ENCODE measurements around the gene ZNF710. TPM values are rescaled to one million over a fixed set of nuclear protein-coding genes. Genes with fewer than 3 reads are reported as not detected.
A peak's percentile ranks its signal among the peaks of the same experiment; 100 is the strongest.
"Not testable (repeated sequence)": the region's sequence is repeated elsewhere in the genome, so short reads cannot be mapped to it uniquely, and the experiment has no call there.

Gene ZNF710
- polyA plus RNA-seq (ENCODE audit: insufficient read length): 15.7 TPM

DNA sequence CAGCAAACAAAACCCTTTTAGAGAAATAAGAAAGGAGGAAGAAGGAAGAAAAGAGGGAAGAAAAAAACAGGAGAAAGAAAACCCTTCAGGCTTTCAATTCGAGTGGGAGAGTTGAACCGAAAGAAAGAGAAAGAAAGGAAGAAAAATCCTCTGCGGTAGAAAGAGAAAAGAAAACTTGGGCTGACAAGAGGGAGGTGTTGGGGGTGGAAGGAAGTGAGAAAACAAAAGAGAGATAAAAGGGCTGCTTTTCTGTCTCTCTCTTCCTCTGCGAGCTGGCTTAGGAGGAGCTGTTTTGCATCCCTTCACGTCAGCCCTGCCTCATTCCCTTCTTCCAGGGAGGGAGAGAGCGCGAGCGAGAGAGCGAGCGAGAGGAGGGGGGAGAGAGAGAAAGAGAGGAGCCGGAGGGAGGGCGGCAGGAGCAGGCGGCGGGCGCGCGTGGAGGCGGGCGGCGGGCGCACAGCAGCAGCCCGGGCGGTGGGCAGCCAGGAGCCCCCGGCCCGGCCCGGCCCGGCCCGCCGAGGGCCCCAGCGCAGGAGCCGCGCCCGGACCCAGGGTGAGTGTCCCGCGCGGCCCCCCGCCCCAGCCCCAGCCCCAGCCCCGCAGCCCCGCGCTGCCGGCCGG lies at the start of gene ZNF710:
TSS of gene ZNF710 (plus strand) at position 263 of the 621 bp plus-strand sequence. CDS start 65,814 bp downstream, outside the sequence.
- DNase-seq: peak; percentile 85

DNA sequence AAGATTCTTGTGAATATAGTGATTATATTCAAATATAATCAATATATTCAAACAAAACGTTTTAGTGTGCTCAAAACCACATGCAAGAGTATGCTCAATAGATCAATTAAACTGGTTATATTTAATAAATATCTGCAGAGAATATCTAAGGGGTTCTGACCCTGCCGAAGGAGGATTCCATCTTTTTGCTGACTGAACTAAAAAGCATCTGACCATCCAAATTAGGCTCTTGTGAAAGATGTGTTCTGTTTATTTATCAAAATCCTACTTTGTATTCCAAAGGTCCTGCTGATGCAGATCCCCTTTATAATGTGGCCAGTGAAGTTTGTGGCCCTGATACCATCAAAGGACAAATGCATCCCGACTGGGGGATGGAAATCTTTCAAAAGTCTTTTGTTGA lies 46.6 kb upstream of the ZNF710 start:
- DNase-seq: no peak

DNA sequence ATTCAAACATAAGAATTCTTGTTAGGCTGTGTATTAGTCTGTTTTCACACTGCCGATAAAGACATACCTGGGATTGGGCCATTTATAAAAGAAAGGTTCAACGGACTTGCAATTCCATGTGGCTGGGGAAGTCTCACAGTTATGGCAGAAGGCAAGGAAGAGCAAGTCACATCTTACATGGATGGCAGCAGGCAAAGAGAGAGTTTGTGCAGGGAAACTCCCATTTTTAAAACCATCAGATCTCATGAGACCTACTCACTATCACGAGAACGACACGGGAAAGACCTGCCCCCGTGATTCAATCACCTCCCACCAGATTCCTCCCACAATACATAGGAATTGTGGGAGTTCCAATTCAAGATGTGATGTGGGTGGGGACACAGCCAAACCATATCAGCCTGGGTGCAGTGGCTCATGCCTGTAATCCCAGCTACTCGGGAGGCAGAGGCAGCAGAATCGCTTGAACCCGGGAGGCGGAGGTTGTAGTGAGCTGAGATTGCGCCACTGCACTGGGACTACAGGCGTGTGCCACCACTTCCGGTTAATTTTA lies 45.6 kb upstream of the ZNF710 start:
- not testable (repeated sequence) for DNase-seq

- DNase-seq: no peak
Measured at GRCh38 chr15:89958107-89958805, 42.9 kb upstream of the ZNF710 start.

DNA sequence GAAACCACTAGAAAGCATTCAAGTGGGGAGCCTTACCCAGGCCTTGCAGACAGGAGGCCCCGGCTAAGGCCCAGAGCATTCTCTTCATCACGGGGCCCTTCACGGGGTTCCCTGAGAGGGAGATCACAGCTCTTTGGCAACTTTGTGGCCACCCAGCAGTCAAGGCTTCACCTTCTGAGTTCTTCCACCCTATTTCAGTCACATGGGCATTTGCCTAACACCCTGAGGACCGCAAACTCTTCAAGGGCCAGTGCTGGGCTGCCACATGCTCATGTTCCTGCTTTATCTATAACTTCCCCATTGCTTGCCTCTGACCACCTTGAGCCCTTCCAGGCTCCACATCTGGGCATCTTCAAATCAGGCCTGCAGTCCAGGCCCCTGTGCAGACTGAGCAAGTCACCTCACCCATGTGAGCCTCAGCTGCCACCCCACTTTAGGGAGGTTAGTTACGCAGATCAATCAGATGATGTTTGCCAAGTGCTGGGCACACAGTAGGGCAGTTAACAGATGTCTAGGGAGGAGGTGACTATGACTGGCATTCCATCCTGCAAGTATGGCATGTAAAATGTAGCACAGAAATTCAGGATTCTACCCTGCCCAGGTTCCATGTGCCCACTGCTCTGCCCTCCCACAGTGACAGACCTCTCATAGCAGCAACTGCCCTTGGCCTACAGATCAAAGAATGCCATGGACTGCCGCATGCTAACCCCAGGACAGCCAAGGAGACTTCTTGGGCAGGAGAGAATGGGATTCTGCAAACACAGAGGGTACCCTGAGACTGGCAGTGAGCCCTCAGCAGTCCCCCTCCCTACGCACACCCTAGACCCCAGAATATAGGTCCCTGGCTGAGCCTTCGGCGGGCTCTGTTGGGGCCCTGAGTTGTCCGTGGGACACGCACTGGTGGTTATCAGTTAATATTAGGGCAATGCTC lies 37.6 kb upstream of the ZNF710 start:
- DNase-seq: no peak

- DNase-seq: no peak
Measured at GRCh38 chr15:89964232-89964954, 36.7 kb upstream of the ZNF710 start.

DNA sequence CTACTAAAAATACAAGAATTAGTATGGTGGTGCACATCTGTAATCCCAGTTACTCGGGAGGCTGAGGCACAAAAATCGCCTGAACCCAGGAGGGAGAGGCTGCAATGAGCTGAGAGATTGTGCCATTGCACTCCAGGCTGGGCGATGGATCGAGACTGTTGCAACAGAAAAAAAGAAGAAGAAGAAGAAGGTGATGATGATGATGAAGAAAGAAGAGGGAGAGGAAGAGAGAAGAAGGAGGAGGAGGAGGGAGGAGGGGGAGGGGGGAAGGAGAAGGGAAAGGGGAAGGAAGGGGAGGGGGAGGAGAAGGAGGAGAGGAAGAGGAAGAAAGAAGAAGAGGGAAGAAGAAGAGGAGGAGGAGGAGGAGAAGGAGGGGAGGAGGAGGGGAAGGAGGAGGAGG lies 33.2 kb upstream of the ZNF710 start:
- no peak for DNase-seq

DNA sequence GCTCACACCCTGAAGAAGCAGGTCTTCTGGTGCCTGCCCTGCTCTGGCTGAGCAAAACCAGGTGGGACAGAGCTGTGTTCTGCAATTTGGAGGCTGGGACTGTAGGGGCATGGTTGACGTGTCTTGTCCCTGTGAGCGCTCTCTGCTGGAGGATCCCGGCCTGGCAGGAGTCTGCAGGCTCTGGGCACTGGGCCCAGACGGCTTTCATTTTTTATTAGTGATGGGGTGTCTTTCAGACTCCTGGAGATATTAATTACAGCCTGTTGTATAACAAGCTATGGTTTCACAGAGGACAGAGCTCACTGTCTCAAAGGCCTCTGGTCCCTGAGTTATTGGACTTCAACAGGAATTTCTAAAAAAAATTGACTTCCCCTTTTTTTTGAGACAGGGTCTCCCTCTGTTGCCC lies 29.5 kb upstream of the ZNF710 start:
- peak; percentile 23 for DNase-seq

DNA sequence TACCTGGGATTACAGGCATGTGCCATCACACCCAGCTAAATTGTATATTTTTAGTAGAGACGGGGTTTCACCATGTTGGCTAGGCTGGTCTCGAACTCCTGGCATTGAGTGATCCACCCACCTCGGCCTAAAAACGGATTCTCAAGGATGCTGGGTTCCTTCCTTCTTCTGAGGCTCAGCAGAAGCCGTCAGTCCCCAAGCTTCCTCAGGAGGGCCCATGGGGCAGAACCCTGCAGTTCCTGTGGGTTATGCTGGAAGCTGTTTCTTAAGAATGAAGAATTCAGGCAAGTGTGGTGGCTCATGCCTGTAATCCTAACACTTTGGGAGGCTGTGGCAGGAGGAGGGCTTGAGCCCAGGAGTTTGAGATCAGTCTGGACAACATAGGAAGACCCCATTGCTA lies 29.0 kb upstream of the ZNF710 start:
- no peak for DNase-seq

GRCh38 chr15:89975482-89976245 lies 25.5 kb upstream of the ZNF710 start:
- no peak for DNase-seq

- no peak for DNase-seq
Measured at GRCh38 chr15:89976246-89976600, 24.9 kb upstream of the ZNF710 start.

DNA sequence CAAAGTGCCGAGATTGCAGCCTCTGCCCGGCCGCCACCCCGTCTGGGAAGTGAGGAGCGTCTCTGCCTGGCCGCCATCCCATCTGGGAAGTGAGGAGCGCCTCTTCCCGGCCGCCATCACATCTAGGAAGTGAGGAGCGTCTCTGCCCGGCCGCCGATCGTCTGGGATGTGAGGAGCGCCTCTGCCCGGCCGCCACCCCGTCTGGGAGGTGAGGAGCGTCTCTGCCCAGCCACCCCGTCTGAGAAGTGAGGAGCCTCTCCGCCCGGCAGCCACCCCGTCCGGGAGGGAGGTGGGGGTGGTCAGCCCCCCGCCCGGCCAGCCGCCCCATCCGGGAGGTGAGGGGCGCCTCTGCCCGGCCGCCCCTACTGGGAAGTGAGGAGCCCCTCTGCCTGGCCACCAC lies 23.3 kb upstream of the ZNF710 start:
- not testable (repeated sequence) for DNase-seq

DNA sequence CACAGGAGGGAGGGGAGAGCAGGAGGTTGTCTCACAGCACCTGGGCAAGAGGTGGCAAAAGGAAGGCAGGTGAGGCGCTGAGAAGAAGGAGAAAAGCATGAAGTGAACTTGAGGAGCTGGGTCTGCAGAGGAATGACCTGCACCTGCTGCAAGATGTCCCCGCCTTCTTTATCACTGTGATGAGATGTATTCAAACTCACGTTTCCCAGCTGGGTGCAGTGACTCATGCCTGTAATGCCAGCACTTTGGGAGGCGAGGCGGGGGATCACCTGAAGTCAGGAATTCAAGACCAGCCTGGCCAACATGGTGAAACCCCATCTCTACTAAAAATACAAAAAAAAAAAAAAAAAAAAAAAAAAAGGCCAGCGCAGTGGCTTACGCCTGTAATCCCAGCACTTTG lies 22.2 kb upstream of the ZNF710 start:
- no peak for DNase-seq

DNA sequence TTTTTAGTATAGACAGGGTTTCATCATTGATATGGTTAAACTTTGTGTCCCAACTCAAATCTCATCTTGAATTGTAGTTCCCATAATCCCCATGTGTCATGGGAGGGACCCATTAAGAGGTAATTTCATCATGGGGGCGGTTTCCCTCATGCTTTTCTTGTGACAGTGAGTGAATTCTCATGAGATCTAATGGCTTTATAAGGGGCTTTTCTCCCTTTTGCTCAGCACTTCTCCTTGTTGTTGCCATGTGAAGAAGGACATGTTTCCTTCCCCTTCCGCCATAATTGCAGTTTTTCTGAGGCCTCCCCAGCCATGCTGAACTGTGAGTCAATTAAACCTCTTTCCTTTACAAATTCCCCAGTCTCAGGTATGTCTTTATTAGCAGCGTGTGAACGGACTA lies 20.2 kb upstream of the ZNF710 start:
- DNase-seq: no peak

DNA sequence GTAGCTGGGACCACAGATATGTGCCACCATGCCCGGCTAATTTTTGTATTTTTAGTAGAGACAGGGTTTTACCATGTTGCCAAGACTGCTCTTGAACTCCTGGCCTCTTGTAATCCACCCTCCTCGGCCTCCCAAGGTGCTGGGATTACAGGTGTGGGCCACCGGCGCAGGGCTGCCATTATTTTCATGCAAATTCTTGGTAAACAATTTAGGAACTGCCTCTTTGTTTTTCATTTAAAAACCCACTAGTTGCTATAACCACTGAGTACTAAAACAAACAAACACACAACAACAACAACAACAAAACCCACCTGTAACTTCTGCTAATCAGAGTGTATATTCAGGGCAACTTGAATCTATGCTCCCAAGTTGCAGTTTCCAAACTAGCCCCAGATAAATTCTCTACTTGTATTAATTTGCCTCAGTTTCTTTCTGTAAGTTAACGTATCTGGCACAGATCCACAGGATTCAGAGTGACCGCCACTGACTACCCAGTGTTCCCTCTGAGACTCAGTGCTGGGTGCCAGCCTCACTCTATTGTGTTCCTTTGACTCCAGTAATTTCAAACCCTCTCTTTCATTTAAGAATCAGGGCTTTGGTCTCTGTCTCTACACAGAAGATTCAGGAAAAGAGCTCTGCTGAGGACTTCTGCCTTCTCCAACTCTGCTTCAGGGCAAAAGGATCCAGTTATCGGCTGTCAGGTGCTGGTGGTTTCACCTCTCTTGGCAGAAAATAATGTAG lies 18.6 kb upstream of the ZNF710 start:
- DNase-seq: no peak

GRCh38 chr15:89984001-89984400 lies 17.1 kb upstream of the ZNF710 start:
- no peak for DNase-seq

GRCh38 chr15:89984421-89985010 lies 16.6 kb upstream of the ZNF710 start:
- DNase-seq: no peak

DNA sequence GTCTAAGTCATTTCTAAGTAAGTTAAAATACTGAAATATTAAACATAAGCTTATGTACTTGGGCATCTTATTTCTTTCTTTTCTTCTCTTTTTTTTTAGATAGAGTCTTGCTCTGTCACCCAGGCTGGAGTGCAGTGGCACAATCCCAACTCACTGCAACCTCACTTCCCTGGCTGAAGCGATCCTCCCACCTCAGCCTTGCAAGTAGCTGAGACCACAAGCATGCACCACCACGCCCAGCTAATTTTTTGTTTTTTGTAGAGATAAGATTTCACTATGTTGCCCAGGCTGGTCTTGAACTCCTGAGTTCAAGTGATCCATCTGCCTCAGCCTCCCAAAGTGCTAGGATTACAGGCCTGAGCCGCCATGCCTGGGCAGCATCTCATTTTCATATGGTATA lies 16.0 kb upstream of the ZNF710 start:
- DNase-seq: no peak

GRCh38 chr15:89991312-89991711 lies 9.8 kb upstream of the ZNF710 start:
- DNase-seq: no peak

DNA sequence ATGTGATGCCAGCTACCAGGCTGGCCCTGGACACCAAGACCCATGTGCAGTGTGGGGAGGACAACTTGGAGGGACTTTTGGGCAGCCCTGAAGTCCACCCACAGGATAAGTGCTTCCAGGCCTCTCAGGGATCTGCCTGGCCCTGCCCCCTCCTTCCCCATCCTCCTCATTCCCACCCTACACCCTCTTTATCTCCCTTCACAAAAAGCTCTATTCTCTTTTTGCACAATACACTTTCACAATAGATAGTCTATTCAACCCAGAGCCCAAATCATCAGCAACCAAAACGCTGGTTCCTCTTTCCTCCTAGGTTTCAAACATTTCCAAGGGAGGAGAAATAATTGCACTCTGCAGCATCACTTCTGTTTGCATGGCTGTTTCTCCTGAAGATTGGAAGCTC lies 7.8 kb upstream of the ZNF710 start:
- no peak for DNase-seq
